IMR-90 (cell line): ENCODE measurements around the gene EMCN.

Experiments
- BHLHE40 ChIP-seq: fragments of 150-350 bp; IDR thresholded peaks from 2 replicates; pipeline ENCODE4 v1.6.1; 2016; ENCODE audit warnings: mild to moderate bottlenecking, low read depth, low read length
- CEBPB ChIP-seq: IDR thresholded peaks from 2 replicates; pipeline ENCODE4 v1.6.1; 2012; ENCODE audit warnings: low read depth, low read length, improper control_type of control experiment
- CHD1 ChIP-seq: IDR thresholded peaks from 2 replicates; pipeline ENCODE4 v1.6.1; 2012; ENCODE audit warnings: low read depth, low read length, improper control_type of control experiment
- MAFK ChIP-seq: IDR thresholded peaks from 2 replicates; pipeline ENCODE4 v1.6.1; 2012; ENCODE audit warnings: low read depth, low read length, improper control_type of control experiment
- MAZ ChIP-seq: IDR thresholded peaks from 2 replicates; pipeline ENCODE4 v1.6.1; 2012; ENCODE audit warnings: low read depth, mild to moderate bottlenecking, low read length, improper control_type of control experiment, moderate library complexity, borderline replicate concordance
- POLR2A ChIP-seq: IDR thresholded peaks from 2 replicates; pipeline ENCODE4 v1.6.1; 2012; ENCODE audit warnings: mild to moderate bottlenecking, low read depth, low read length
- RAD21 ChIP-seq: IDR thresholded peaks from 2 replicates; pipeline ENCODE4 v1.6.1; 2012; ENCODE audit warnings: low read length, improper control_type of control experiment
- RCOR1 ChIP-seq: IDR thresholded peaks from 2 replicates; pipeline ENCODE4 v1.6.1; 2012; ENCODE audit warnings: mild to moderate bottlenecking, low read length, improper control_type of control experiment; ENCODE audit not compliant: insufficient replicate concordance
- RFX5 ChIP-seq: IDR thresholded peaks from 2 replicates; pipeline ENCODE4 v1.8.0; 2012; ENCODE audit warnings: low read depth, mild to moderate bottlenecking, low read length, moderate library complexity
- TF ChIP-seq, protein P1 (sequence below): conservative IDR thresholded peaks from 2 replicates; pipeline ENCODE4 v1.5.1; 2012; ENCODE audit warnings: mild to moderate bottlenecking, low read depth, low read length, improper control_type of control experiment

DNA sequence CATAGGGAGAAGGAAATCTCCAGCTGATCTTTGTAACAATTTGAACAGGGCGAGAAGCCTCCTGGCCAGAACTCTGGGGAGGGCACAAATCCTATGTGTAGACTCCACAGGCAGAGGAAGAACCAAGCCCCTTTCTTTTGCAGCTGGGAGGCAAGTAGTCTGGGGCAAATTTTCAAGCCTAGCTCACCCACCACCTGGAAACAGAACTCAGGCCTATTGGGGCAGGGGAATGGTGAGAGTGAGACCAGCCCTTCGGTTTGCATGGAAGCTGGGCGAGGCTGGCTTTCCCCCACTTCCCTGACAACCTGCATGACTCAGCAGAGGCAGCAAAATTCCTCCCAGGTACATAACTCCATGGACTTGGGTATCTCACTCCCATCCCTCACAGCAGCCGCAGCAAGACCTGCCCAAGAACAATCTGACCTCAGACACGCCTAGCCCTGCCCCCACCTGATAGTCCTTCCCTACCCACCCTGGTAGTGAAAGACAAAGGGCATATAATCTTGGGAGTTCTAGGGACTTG lies 138.2 kb downstream of the EMCN start:
- TF ChIP-seq, protein P1, sequence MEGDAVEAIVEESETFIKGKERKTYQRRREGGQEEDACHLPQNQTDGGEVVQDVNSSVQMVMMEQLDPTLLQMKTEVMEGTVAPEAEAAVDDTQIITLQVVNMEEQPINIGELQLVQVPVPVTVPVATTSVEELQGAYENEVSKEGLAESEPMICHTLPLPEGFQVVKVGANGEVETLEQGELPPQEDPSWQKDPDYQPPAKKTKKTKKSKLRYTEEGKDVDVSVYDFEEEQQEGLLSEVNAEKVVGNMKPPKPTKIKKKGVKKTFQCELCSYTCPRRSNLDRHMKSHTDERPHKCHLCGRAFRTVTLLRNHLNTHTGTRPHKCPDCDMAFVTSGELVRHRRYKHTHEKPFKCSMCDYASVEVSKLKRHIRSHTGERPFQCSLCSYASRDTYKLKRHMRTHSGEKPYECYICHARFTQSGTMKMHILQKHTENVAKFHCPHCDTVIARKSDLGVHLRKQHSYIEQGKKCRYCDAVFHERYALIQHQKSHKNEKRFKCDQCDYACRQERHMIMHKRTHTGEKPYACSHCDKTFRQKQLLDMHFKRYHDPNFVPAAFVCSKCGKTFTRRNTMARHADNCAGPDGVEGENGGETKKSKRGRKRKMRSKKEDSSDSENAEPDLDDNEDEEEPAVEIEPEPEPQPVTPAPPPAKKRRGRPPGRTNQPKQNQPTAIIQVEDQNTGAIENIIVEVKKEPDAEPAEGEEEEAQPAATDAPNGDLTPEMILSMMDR = no peak
- TF ChIP-seq POLR2A = no peak
- TF ChIP-seq RAD21 = no peak
- no peak for TF ChIP-seq MAFK
- TF ChIP-seq BHLHE40 = no peak
- no peak for TF ChIP-seq CEBPB
- no peak for TF ChIP-seq CHD1
- no peak for TF ChIP-seq MAZ
- no peak for TF ChIP-seq RFX5
- TF ChIP-seq RCOR1 = no peak
